HG03520 (cell line): ENCODE measurements around the gene MVP.
"Not testable (repeated sequence)": the region's sequence is repeated elsewhere in the genome, so short reads cannot be mapped to it uniquely, and the experiment has no call there.

Experiments used
- ATAC-seq: cut with Tn5 transposase; IDR thresholded peaks from one replicate; pipeline ENCODE4 v1.9.1; 2021; ENCODE audit warnings: mild to moderate bottlenecking, moderate library complexity; ENCODE audit not compliant: unreplicated experiment

The MVP gene

DNA sequence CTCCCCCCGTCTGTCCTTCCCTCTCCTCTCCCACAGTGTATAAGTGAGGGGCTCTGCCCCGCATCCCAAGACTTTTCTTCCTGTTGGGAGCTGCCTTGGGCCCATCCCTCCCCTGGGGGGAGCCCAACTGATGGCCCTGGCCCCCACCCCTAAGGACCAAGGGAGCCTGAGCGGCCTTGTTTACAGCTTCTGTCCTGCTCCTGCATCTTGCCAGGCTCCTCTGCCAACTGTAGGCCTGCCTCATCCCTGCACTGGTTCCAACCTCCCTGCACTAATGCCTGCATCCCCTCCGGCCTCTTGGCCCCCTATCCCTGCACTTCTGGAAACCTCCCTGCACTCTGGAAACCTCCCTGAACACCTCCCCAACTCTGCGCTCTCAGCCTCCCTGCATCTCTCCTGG, 5.7 kb upstream of the MVP start:
- no peak for ATAC-seq

DNA sequence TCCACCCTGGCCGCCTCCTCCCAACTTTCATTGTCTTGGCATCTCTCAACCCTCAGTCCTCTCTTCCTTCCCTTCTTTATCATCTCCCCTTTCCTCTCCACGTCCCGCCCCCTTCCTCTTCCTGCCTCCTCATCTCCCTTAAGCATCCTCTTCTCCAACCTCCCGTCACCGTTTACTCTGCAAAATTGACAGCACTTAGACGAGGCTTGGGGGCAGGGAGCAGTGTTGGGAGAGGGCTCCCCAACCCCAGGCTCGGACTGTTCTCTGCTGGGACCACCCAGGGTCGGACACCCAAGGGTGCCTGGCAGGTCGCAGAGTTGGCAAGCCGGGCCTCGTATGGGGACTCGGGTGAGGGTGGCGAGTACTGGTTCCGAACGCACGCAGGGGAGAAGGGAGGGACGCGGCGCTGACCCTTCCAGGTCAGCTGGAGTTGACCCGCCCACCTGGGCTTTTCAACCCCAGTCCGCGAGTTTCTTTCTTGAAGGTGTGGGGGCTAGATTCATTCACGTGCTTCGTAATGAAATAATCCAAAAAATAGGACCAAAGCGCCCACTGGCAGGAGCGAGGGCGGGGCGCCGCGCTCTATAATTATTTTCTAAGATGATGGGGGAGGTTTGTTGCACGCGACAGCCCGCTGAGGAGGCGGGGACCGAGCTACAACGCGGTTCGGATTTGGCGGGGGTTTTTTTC, 5.1 kb upstream of the MVP start:
- ATAC-seq, result no peak

DNA sequence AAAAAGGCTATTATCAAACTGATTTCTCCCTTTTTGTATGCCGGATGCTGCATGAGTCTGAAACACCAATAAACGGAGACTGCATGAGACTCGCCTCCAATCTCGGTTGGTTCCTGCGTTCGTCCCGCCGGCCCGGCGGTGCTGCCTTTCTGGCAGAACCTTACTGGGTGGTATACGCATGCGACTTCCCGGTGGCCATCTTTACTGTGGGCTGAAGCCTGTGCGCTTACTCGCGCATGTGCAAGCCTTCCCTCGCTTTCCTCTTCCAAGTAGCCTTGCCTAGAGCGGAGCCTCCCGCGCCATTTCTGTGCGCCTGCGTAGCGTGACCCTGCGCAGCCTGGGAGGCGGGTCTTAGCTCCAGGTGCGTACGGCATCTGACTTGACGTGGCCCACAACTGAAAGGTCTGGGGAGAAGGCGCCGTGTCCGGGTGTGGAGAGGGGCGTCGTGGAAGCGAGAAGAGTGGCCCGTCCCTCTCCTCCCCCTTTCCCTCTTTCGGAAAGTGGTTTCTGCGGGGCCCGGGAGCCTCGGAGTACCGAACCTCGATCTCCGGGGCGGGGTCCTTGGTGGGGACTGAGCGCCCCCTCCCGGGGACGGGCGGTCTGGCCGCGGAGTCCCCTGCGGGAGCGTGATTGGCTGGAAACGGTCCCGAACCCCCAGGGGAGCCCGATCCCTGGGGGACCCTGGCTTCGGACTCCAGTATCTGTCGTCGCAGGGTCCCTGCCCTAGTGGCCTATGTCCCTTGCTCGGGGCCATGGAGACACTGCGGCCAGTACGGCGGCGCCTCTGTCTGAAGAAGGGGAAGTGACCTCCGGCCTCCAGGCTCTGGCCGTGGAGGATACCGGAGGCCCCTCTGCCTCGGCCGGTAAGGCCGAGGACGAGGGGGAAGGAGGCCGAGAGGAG, 4.2 kb upstream of the MVP start, which contains the start of gene PAGR1:
PAGR1 (plus strand) TSS at position 360 of the 901 bp plus-strand sequence; CDS start at position 734, 374 bp downstream.
- ATAC-seq, result peak; percentile 53

DNA sequence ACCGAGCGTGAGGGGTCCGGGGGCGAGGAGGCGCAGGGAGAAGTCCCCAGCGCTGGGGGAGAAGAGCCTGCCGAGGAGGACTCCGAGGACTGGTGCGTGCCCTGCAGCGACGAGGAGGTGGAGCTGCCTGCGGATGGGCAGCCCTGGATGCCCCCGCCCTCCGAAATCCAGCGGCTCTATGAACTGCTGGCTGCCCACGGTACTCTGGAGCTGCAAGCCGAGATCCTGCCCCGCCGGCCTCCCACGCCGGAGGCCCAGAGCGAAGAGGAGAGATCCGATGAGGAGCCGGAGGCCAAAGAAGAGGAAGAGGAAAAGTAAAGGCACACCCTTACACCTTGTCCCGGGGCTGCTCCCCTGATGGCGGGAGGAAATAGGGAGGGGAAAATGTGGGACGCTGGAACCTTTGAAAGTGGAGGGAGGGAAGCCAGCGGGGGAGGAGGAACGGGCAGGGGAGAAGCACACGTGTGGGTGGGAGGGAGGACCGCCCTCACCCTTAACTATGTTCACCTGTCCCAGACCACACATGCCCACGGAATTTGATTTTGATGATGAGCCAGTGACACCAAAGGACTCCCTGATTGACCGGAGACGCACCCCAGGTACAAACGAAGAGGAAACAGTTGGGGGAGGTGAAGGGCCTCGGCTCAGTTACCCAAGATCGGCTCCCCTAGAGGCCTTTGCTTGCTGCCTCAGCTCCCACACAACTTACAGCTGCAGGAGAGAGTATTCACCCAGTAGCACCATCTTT, 3.4 kb upstream of the MVP start:
- ATAC-seq, result no peak

DNA sequence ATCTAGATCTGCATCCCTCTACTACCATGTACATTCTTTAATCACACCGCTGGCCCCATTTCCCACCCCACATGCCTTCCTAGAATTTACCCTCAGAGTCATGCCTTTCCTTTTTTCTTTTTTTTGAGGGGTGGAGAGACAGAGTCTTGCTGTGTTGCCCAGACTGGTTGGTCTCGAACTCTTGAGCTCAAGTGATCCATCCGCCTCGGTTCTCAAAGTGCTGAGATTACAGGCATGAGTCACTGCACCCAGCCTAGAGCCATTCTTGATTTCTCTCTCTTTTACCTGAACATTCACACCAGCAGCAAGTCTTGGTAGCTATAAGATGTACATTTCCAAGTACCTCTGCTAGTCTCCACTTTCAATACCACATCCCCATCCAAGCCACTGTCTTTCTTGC, 2.2 kb upstream of the MVP start:
- no peak for ATAC-seq

DNA sequence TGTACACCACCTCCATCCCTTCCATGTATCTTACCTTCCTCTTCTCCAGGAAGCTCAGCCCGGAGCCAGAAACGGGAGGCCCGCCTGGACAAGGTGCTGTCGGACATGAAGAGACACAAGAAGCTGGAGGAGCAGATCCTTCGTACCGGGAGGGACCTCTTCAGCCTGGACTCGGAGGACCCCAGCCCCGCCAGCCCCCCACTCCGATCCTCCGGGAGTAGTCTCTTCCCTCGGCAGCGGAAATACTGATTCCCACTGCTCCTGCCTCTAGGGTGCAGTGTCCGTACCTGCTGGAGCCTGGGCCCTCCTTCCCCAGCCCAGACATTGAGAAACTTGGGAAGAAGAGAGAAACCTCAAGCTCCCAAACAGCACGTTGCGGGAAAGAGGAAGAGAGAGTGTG, 756 bp upstream of the MVP start:
- ATAC-seq, result no peak

DNA sequence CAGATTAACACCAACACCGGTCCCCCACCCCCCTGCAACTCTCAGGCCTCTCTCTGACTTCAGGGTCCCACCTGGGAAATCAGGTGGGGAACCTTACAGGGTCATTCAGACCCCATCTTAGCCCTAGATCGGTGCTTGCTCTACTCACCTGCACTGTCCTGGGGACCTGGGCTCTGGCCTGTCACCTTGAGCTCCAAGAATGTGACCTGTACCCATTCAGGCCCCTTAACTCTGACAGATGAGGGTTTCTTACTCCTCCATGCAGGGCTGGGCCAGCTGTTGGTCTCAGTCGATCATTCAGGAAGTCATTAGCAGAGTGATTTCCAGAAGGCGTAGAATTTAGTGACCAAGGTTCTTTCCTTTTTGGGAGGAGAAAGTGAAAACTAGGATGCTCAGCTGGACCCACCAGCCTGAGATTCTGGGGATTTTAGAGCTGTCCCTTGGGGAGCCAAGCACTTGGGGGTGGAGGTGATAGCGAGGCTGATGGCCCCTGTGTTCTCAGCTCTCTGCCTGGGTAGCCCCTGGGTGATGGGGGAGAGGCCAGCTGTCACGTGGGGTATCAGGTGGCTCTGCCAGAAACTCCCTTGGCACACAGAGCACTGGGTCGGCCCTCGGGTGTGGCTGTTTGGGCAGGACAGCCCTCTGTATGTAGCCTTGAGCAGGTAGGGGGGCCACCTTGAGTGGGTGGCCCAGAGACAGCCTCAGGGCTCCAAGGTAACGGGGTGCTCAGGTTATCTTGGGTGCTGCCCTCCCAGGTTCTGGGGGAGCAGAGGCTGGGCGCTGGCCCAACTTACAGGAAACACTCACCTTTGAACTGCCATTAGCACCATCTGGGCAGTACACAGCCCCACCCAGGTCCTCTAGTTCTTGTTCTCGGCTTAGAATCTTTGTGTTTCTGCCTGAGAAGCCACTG, 724 bp downstream of the MVP start:
- no peak for ATAC-seq

DNA sequence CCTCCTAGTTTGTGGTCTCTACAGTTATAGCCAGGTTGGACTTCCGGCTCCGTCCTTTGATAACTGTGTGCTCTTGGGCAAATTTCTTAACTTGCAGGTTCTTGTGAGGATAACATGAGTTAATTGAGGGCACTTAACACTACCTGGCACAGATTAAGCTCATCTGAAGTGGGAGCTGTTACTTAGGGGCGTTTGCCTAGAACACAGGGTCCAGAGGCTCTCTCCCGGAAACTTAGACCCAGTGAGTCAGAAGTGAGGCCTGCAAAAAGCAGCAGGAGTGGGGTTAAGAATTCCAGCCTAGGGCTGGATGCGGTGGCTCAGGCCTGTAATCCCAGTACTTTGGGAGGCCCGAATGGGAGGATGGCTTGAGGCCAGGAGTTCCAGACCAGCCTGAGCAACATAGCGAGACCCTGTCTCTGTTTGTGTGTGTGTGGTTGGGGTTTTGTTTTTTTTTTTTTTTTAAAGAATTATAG, 1.4 kb downstream of the MVP start:
- no peak for ATAC-seq

DNA sequence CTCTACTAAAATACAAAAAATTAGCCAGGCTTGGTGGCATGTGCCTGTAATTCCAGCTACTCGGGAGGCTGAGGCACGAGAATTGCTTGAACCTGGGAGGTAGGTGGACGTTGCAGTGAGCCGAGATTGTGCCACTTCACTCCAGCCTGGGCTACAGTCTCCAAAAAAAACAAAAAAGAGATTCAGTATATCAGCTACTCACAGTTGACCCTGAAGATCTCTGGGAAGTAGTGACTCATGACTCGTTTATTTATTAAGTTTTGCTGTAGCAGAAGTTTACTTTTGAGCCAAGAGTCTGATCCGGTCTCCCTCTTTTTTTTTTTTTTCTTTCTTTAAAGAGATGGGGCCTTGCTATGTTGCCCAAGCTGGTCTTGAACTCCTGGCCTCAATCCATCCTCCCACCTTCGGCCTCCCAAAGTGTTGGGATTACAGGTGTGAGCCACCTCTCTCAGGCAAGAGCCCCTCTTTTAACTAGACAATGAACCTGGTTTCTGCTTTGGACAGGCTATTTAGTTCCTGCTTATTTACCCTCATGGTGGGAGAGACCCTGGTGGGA, 4.4 kb downstream of the MVP start:
- ATAC-seq, result no peak

DNA sequence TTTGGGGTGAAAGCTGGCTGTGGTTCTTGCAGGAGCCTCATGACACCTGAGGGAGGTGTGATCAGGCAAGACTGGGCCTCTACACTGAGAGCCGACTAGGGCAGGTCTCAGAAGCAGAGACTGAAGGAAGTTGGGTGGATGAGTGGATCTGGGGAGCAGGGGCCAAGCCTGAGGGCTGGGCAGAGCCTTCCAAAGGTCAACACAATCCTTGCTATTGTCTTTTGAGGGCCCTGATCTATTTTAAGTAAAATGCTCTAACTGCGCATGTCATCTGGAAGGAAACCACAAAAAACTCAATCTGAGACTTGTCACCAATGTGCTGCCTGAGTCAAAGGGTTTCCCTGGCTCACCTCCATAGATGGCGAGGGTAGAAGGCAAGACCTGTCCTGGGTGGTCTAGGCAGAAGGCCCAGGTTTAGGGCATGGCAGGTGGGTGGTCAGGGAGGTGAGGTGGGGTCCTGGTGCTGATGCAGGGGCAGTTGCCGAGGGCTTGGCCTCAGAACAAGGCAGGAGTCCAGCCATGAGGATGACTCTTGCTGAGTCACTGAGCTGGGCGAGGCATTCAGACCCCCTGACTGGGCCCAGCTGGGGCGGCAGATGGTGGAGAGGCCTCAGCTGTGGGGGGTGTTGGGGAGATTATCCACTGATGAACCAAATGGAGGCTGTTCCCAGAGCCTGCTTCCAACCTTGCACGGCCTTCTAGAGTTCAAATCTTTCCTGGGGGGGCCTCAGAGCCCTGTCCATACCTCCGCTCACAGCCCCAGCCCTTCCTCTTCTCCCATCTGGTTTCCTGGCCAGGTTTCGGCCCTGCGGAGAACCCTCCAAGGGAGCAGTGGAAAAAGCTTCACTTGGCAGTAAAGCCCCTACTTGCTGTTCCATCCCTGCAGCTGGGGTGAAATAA, 5.1 kb downstream of the MVP start:
- no peak for ATAC-seq

DNA sequence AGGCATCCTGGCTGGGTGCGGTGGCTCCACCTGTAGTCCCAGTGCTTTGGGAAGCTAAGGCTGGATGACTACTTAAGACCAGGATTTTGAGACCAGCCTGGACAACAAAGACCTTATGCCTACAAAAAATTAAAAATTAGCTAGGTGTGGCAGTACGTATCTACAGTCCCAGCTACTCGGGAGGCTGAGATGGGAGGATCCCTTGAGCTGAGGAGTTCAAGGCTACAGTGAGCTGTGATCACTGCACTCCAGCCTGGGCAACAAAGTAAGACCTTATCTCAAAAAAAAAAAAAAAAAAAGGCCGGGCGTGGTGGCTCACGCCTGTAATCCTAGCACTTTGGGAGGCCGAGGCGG, 6.1 kb downstream of the MVP start:
- no peak for ATAC-seq

DNA sequence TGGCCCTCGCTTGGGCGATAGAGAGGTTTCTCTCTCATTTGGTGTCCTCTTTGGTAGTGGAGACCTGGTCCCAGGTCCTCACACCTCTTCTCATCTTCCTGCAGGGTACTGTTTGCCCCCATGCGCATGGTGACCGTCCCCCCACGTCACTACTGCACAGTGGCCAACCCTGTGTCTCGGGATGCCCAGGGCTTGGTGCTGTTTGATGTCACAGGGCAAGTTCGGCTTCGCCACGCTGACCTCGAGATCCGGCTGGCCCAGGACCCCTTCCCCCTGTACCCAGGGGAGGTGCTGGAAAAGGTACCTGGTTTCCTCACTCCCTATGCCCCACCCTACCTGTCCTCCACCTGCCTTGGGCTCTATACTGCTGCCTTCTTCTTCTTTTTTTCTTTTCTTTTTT, 10.5 kb downstream of the MVP start:
- ATAC-seq, result no peak

DNA sequence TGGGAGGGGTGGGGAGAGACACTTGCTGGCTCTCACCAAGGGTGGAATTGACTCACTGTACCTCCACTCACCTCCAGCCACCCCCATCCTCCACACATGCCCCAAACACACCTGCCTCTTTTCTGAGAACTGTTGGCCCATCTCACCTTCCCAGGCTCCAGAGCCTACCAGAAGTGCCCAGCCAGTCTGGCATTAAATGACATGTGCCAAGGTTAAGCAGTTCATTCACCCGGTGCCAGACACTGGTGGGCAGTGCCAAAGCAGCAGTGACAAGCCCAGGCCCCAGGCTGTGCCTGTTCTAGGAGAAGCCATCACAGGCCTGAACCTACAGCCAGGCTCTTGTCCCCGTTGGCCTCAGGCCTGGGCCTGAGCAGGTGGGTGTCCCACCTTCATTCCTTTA, 11.2 kb downstream of the MVP start:
- ATAC-seq, result no peak

DNA sequence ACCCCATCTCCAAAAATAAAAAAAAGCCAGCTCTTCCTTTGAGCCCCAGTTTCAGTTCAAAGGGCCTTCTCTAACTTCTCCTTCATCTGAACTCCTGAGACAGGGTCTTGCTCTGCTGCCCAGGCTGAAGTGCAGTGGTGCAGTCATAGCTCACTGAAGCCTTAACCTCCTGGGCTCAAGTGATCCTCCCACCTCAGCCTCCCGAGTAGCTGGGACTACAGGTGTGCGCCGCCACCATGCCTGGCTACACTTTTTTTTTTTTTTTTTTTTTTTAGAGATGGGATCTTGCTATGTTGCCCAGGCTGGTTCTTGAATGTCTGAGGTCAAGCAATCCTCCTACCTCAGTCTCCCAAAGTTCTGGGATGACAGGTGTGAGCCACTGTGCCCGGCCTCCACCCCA, 13.0 kb downstream of the MVP start:
- ATAC-seq, result not testable (repeated sequence)

DNA sequence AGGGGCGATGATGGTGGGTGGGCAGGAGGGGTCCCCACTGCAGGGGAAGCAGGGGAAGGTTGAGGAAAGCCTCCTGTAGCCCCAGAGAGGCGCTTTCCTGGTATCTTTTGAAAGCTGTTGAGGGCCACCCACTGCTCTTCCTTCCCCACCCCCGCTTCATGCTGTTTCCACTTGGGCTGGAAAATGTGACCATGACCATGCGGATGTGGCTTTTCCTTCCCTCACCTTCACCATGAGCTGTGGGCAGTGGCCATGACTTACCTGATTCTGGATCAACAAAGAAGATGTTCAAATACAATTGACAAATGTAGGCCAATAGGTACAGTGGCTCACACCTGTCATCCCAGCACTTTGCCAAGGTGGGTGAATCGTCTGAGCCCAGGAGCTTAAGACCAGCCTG, 13.8 kb downstream of the MVP start:
- ATAC-seq, result no peak

DNA sequence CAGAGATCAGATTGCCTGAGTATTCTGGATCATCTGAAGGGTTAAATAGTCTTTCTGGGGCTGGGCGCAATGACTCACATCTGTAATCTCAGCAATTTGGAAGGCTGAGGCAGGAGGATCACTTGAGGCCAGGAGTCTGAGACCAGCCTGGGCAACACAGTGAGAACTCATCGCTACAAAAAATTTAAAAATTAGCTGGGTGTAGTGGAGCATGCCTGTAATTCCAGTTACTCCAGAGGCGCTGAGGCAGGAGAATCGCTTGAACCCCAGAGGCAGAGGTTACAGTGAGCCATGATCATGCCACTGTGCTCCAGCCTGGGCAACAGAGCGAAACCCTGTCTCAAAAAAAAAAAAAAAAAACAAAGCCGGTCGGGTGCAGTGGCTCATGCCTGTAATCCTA, 15.7 kb downstream of the MVP start:
- ATAC-seq, result no peak

DNA sequence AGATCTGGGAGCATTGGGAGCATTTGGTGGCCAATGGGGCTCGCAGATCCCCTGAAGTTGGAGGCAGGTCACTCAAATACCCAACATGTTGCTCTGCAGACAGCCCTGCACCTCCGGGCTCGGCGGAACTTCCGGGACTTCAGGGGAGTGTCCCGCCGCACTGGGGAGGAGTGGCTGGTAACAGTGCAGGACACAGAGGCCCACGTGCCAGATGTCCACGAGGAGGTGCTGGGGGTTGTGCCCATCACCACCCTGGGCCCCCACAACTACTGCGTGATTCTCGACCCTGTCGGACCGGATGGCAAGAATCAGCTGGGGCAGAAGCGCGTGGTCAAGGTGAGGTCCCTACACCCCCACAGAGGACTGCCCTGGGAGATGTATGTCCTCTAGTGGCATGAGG, 16.4 kb downstream of the MVP start:
- no peak for ATAC-seq

DNA sequence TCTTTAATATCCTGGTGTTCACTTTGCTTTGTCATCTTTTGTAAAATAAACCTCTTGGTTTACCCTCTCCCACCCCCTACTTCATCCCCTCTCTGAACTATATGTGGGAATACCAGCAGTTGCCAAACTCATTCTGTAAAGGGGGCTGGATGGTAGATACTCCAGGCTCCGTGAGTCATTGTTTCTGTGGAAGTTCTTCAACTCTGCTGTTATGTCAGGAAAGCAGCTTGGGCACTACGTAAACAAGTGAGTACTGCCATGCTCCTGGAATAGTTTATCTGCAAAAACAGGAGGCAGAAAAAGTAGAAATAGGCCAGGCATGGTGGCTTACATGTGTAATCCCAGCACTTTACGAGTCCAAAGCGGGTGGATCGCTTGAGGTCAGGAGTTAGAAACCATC, 17.6 kb downstream of the MVP start:
- ATAC-seq, result no peak

DNA sequence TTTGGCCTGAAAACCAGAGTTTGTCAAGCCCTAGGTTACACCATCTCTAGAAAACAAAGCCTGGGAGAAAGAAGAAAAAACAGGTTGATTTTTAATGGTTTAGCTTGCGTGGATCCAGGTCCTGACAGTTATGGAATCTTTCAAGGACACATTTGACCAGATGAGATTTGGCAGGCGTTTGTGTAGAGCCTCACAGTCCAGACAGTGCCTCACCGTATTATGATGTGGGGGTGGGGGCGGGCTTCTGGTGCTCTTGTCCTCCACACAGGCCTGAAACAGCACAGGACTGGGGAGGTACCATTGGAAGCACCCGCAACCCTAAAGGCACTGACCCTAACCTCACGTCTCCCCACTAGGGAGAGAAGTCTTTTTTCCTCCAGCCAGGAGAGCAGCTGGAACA, 19.6 kb downstream of the MVP start:
- no peak for ATAC-seq
